22Rv1 (cell line): ENCODE results near the gene CHST8.

Experiments
- CTCF ChIP-seq: fragments of 450-650 bp; IDR thresholded peaks from 2 replicates; pipeline ENCODE4 v1.5.1; 2017; ENCODE audit warnings: mild to moderate bottlenecking
- ZFX ChIP-seq: fragments of 450-650 bp; IDR thresholded peaks from 2 replicates; pipeline ENCODE4 v1.6.1; 2017; ENCODE audit warnings: antibody characterized with exemption, borderline replicate concordance

- TF ChIP-seq CTCF = no peak
- TF ChIP-seq ZFX = no peak
These were observed 96.1 kb downstream of the CHST8 start for GRCh38 chr19:33717878-33718277.
